Measurements from ENCODE around the gene XK. TPM values are rescaled to one million over a fixed set of nuclear protein-coding genes. Genes with fewer than 3 reads are reported as not detected.

Gene XK
- total RNA-seq, 1 experiment from 2014 or later = 11.3 TPM

DNA sequence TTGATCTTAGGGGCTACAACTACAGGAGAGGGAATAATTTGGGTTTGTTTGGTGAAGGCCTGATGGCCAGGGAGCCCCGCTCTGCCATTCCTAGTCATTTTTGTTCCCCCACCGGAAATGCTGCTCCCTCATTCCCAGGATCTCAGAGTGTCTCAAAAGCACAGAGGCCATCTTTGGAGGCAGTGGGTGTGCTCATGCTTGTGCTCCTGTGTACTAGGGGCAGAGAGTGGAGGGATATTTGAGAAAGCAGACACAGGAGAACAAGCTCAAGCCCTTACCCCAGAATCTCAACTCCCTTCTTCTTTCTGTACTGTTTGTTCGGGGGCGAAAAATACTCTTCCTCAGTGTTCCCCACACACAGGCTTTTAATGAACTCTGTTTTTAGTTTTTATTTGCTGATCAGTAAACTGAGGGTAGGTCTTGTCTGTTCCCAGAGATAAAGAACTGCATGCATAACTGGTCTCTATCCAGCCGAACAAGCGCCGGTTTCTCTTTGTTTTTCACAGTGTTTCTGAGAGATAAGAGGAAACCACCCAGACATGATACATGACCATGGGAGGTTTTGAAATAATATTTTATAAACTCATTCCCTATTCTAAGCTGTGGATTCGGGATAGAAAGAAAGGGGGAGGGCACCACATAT lies 32.9 kb upstream of the XK start:
- TF ChIP-seq, protein P1, sequence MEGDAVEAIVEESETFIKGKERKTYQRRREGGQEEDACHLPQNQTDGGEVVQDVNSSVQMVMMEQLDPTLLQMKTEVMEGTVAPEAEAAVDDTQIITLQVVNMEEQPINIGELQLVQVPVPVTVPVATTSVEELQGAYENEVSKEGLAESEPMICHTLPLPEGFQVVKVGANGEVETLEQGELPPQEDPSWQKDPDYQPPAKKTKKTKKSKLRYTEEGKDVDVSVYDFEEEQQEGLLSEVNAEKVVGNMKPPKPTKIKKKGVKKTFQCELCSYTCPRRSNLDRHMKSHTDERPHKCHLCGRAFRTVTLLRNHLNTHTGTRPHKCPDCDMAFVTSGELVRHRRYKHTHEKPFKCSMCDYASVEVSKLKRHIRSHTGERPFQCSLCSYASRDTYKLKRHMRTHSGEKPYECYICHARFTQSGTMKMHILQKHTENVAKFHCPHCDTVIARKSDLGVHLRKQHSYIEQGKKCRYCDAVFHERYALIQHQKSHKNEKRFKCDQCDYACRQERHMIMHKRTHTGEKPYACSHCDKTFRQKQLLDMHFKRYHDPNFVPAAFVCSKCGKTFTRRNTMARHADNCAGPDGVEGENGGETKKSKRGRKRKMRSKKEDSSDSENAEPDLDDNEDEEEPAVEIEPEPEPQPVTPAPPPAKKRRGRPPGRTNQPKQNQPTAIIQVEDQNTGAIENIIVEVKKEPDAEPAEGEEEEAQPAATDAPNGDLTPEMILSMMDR (IDR thresholded peaks at IDR 0.05; ENCODE audit: unreplicated experiment) = no peak
- CTCF ChIA-PET = no interaction called here
- Mint-ChIP-seq H3K9me3 (ENCODE audit: low read depth, unreplicated experiment) (no peaks in the 10 kb centered on the region), H3K4me3 (ENCODE audit: low read depth, unreplicated experiment) (no peak overlapping the region), H3K27me3 (ENCODE audit: unreplicated experiment) (no peaks in the 10 kb centered on the region), H3K36me3 (ENCODE audit: insufficient read depth, unreplicated experiment) (no peaks in the 10 kb centered on the region), H3K27ac (ENCODE audit: unreplicated experiment) (no peak overlapping the region), H3K4me1 (ENCODE audit: low read depth, unreplicated experiment) (no peaks in the 10 kb centered on the region)
- intact Hi-C loops (cut with micrococcal nuclease; ENCODE audit: unreplicated experiment) = no loop called here
- no TSS peak for BruUV-seq (replicated peaks)
- DNase-seq = no peak

DNA sequence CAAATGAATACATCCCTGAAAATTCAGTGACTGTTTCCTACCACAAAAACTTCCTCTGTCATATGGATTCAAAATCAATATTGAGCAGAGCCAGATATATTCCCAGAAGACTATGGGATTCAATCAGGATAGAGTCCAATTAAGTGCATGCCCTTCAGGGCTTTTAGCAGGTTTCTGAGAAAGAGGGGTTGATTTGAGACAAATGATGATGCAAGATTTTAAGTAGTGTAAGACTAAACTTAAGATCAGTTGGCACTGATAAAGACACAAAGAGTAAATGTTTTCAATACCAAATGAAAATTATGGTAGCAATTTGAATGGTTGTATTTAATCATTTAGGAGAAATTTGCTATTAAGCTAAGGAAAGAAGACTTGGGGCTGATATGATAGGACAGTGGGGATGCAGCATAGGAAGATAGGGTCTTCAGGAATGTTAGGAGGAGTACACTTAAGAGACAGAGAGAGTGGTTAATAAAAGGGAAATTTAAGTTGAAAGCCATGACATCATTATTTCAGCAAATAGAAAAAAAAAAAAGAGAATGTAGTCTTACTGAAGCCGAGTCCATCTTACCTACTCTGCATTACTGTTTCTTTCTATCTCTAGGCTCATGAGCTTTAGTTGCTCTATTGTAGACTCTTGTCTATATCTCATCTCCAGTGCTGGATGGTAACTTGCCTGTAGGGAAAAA lies 32.0 kb upstream of the XK start:
- no peak for DNase-seq
- TF ChIP-seq, protein P1 (IDR thresholded peaks at IDR 0.05; ENCODE audit: unreplicated experiment) = no peak
- Mint-ChIP-seq H3K4me1 (ENCODE audit: low read depth, unreplicated experiment) (no peaks in the 10 kb centered on the region), H3K36me3 (ENCODE audit: insufficient read depth, unreplicated experiment) (no peaks in the 10 kb centered on the region), H3K27ac (ENCODE audit: unreplicated experiment) (no peak overlapping the region), H3K4me3 (ENCODE audit: low read depth, unreplicated experiment) (no peak overlapping the region), H3K27me3 (ENCODE audit: unreplicated experiment) (no peaks in the 10 kb centered on the region), H3K9me3 (ENCODE audit: low read depth, unreplicated experiment) (no peaks in the 10 kb centered on the region)
- intact Hi-C loops (cut with micrococcal nuclease; ENCODE audit: unreplicated experiment) = no loop called here
- BruUV-seq (replicated peaks) = no TSS peak
- CTCF ChIA-PET = interaction anchor here (0.6 kb wide), 1 partner anchor 555 kb away, joined by 11 read pairs; no protein-coding TSS in a partner anchor

DNA sequence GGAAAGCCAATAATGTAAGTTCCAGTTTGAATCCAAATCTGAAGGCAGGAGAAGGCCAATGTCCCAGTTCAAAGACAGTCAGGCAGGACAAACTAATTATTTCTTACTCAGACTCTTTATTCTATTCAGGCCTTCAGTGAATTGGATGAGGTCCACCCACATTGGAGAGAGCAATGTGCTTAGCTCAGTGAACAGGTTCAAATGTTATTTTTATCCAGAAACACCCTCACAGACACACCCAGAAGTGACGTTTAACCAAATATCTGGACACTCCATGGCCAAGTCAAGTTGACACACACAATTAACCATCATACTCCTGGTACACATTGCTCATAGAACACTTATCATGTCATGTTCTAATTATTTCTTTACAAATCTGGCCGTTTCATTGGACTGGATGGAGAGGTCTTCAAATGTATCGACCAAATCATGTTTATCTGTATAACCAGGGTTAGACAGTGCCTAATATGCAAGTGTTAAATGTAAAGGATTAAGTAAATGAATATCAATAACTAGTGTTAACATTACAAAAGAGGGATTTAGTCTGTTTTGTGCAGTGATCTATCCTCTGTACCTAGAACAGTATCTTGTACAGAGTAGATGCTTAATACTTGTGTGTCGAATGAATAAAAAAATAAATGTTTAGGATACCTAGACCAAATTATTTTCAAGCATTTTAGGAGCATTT lies 27.1 kb upstream of the XK start:
- intact Hi-C loops (cut with micrococcal nuclease; ENCODE audit: unreplicated experiment) = no loop called here
- Mint-ChIP-seq H3K4me3 (ENCODE audit: low read depth, unreplicated experiment) (no peak overlapping the region), H3K4me1 (ENCODE audit: low read depth, unreplicated experiment) (no peaks in the 10 kb centered on the region), H3K36me3 (ENCODE audit: insufficient read depth, unreplicated experiment) (no peaks in the 10 kb centered on the region), H3K9me3 (ENCODE audit: low read depth, unreplicated experiment) (no peaks in the 10 kb centered on the region), H3K27me3 (ENCODE audit: unreplicated experiment) (no peaks in the 10 kb centered on the region), H3K27ac (ENCODE audit: unreplicated experiment) (no peak overlapping the region)
- DNase-seq = no peak
- CTCF ChIA-PET = no interaction called here
- BruUV-seq (replicated peaks) = no TSS peak
- TF ChIP-seq, protein P1 (IDR thresholded peaks at IDR 0.05; ENCODE audit: unreplicated experiment) = no peak

DNA sequence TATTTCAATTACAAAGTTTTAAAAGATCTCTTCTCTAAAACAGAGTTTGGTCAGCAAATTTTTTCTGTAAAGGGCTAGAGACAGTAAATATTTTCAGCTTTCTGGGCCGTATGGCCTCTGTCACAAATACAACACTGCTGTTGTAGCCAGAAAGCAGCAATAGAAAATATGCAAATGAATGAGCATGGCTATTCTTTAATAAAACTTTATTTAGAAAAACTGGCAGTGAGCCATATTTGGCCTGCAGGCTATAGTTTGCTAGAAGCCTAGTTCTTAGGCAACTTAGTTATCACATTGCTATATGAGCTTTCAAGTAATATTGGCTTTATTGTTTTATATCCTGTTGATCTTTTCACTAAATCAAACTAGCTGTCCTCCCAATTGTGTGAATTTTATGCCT lies 26.5 kb upstream of the XK start:
- no peaks in the 10 kb centered on the region for H3K36me3 Mint-ChIP-seq (ENCODE audit: insufficient read depth, unreplicated experiment)
- H3K27ac Mint-ChIP-seq (ENCODE audit: unreplicated experiment) = no peak overlapping the region
- intact Hi-C loops (cut with micrococcal nuclease; ENCODE audit: unreplicated experiment) = no loop called here
- BruUV-seq (replicated peaks) = no TSS peak
- no peaks in the 10 kb centered on the region for H3K27me3 Mint-ChIP-seq (ENCODE audit: unreplicated experiment)
- no peaks in the 10 kb centered on the region for H3K4me1 Mint-ChIP-seq (ENCODE audit: low read depth, unreplicated experiment)
- DNase-seq = no peak
- CTCF ChIA-PET = no interaction called here
- no peak overlapping the region for H3K4me3 Mint-ChIP-seq (ENCODE audit: low read depth, unreplicated experiment)
- no peaks in the 10 kb centered on the region for H3K9me3 Mint-ChIP-seq (ENCODE audit: low read depth, unreplicated experiment)
- TF ChIP-seq, protein P1 (IDR thresholded peaks at IDR 0.05; ENCODE audit: unreplicated experiment) = no peak
